NCI-H510A treated with DMSO at 0.1 percent for 48 hours (cell line): ENCODE data around the gene TIMP2.
"Not testable (repeated sequence)": the region's sequence is repeated elsewhere in the genome, so short reads cannot be mapped to it uniquely, and the experiment has no call there.

ENCODE experiments used
- DNase-seq: peaks from one replicate; lab custom pipeline; 2025; lab: John Stamatoyannopoulos, UW

Gene TIMP2

DNA sequence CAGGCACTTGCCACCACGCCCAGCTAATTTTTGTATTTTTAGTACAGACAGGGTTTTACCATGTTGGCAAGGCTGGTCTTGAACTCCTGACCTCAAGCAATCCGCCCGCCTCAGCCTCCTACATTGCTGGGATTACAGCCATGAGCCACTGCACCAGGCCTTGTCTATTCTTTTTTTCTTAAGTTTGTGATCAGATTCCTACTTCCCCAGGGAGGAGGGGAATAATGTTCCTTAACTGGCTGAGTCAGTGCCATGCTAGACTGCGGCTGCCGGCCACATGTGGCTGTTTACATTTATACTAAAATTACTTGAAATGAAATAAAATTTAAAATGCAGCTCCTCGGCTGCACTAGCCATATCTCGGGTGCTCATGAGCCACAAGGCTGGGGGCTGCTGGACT is 56.8 kb downstream of the TIMP2 start:
- no peak for DNase-seq

DNA sequence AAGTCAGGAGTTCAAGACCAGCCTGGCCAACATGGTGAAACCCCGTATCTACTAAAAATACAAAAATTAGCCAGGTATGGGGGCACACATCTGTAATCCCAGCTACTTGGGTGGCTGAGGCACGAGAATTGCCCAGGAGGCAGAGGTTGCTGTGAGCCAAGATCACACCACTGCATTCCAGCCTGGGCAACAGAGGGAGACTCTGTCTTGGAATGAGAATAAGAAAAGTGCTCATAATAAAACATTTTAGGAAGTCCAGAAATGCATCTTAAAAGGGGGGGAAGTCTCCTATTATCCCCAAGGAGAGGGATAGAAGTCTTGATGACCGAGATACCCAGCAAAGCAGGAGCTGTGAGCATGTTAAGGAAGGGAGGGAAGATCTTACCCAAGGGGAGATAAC is 58.1 kb downstream of the TIMP2 start:
- not testable (repeated sequence) for DNase-seq

DNA sequence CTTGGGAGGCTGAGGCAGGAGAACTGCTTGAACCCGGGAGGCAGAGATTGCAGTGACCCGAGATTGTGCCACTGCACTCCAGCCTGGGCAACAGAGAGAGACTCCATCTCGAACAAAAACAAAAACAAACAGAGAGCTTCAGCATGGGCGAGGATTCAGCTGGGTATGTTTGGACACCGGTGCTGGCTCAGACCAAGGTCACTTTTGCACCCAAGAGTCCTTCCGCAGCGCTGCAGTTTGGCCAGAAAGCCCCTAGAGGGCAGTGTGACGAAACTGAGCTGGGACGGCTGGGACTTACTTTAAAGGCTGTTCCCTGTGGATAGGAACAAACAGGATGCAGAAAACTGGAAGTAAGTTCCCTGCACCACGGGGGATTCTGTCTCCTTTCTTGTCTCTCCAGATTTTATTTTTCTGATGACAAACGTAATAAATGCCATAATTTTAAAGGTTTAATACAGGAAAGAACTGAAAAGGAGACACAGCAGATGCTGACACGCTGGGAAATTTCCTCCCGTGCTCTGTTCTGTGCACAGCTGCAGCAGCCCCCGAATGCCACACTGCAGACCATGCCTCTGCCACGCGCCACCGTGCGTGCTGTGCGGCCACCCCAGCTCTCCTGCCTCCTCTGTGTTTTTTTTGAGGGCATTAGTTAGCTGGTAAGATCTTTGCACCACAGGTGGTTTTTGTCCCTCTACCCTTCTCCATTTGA is 59.4 kb downstream of the TIMP2 start:
- DNase-seq, result peak; percentile 60

DNA sequence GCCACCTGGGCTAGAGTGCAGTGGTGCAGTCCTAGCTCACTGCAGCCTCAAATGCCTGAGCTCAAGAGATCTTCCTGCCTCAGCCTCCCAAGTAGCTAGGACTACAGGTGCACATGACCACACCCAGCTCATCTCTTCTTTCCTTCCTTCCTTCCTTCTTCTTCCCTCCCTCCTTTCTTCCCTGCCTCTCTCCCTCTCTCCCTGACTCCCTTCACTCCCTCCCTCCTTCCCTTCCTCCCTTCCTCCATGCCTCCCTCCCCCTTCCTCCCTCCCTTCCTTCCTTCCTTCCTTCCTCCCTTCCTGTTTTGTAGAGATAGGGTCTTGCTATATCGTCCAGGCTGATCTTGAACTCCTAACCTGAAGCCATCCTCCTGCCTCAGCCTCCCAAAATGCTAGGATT is 61.1 kb downstream of the TIMP2 start:
- no peak for DNase-seq

GRCh38 chr17:78862073-78863023 is 62.8 kb downstream of the TIMP2 start:
- DNase-seq, result no peak

- DNase-seq, result no peak
Measured at GRCh38 chr17:78861229-78861628, 64.0 kb downstream of the TIMP2 start.

- no peak for DNase-seq
Measured at GRCh38 chr17:78859051-78859450, 66.1 kb downstream of the TIMP2 start.

GRCh38 chr17:78857266-78857665 is 67.9 kb downstream of the TIMP2 start:
- no peak for DNase-seq

GRCh38 chr17:78855561-78856165 is 69.5 kb downstream of the TIMP2 start:
- no peak for DNase-seq

DNA sequence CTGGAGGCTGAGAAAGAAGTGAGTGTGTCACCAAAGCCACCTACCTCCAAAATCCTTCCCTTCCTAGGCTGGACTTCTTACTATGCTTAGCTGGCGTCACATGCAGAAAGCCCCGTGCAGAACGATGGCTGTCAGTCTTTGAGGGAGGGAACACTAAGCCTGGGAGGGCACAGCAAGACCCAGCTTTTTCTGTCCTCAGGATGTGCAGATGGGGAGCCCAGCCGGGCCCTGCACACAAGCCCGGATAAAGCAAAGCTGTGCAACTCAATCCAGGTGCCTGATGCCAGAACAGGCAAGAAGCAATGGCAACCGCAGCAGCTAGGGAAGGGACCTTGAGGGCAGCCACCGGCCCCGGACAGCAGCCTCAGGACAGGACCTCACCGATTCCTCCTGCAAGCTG is 70.7 kb downstream of the TIMP2 start:
- DNase-seq, result no peak

DNA sequence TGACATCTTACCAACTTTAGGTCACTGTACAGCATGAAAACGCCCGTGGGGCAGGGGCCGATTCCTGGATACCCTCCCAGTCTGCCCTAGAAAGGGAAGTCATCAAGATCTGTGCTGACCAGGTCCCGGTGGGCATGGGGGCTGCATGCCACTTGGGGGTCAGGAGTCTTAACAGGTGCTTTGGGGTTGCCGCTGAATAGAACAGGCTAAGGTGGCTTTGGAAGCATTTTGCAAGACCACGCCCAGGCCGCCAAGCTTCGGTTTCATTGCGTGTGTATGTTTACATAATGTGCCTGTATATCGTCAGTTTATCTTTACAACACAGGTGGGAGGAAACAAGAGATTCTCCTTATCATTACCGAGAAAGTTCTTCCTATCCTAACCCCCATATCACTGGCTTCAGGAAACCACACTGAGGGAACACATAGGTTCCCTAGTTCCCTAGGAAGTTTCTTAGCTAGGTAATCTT is 71.2 kb downstream of the TIMP2 start:
- peak; percentile 23 for DNase-seq

DNA sequence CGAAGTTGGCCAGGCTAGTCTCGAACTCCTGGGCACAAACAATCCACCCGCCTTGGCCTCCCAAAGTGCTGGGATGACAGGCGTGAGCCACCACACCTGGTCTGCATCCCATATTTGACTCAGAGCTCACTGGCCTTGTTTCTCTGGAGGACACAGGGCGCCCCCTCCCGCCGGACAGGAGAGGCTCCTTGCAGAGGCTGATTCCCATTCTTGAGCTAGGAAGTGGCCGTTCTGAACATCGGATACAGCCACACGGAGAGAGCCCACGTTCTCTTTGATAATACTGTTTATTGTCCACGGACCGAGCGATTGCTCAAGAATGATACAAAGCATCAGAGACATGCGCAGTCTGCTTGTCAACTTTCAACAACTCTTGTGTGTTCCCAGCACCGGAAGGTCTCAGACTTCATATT is 72.5 kb downstream of the TIMP2 start:
- no peak for DNase-seq

GRCh38 chr17:78849026-78849425 is 76.2 kb downstream of the TIMP2 start:
- no peak for DNase-seq

GRCh38 chr17:78847052-78847451 is 78.1 kb downstream of the TIMP2 start:
- DNase-seq, result no peak

- no peak for DNase-seq
Measured at GRCh38 chr17:78844301-78845005, 80.7 kb downstream of the TIMP2 start.

DNA sequence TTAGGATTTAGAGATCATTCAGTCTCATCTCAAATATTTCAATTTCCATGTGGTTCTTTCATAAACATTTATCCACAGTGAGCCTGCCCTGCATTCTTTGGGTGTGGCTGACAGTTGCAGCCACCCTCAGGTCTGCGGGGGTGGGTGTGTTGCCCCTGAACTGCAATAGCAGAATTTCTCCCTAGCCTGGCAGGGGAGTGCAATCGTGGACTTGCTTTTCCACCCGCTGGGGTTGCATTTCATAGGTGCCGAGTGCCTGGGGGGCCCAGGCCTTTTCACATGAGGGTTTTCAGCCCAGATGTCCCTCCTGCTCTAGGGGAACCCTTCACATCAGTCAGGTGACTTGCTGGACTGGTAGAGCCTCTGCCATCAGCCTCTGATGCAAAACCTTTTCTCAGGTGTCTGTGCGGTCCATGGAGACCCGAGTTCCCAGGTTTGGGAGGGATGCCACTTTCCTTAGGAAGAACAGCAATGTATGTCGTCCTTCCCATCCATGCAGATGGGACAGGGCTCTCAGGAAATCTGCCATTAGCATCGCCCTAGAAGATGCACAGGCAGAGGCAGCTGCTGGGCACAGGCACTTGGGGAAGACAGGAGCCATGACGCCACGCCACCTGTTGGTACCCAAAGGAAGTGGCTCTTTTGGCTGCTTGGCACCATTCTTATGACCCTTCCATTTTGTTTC is 82.2 kb downstream of the TIMP2 start:
- peak; percentile 66 for DNase-seq

GRCh38 chr17:78840780-78841611 is 84.2 kb downstream of the TIMP2 start, which contains the start of gene USP36:
USP36 (minus strand) TSS chr17:78840814; CDS start chr17:78836363, 4,451 bp downstream.
- peak; percentile 97 for DNase-seq

DNA sequence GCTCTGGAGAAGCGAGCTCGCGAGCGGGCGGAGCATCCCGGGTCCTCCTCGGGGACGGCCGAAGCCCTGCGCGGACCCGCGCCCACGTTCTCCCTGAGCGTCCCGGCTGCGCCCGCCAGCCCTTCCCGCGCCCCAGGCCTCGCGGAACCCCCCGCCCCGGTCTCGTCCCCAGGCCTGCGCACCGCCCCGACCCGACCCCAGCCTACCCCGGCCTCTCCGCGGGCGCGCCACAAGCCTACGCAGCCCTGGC is 84.7 kb downstream of the TIMP2 start:
- DNase-seq, result no peak

- peak; percentile 28 for DNase-seq
Measured at GRCh38 chr17:78839762-78840529, 85.2 kb downstream of the TIMP2 start.

DNA sequence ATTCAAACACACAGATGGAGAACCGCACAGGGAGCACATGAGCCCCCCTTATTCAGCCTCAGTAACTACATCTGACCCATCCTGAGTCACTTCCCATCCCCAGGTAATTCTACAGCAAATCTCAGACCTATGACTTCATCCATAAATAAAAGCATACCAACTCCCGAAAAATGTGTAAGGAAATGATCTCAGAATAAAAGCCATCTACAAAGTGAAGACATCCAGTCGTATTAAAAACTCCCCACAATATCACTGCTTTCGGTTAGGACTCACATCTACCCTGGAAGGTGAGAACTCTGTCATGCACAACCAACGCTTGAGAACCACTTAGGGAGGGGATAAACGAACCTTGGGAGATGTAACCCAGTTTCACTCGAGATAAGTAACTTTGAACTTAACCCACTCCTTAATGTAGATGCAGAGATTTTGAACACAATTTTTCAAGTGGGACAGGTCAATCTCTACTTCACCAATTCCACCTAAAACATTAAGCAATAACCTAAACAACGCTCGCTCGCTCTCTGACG is 85.9 kb downstream of the TIMP2 start:
- no peak for DNase-seq
